H1 (cell line): ENCODE measurements around the gene TMEM185A. TPM values are rescaled to one million over a fixed set of nuclear protein-coding genes. Genes with fewer than 3 reads are reported as not detected.
"Not testable (repeated sequence)": the region's sequence is repeated elsewhere in the genome, so short reads cannot be mapped to it uniquely, and the experiment has no call there.

ENCODE experiments used
- CTCF ChIA-PET: fragments of 300-600 bp; sonication (Branson Sonifier 250); formaldehyde crosslinking; loops from one replicate; lab custom pipeline; 2021; ENCODE audit not compliant: partially characterized antibody; lab: Charles Lee
- POLR2A ChIA-PET: fragments of 300-600 bp; sonication (Branson Sonifier 250); formaldehyde crosslinking; loops from one replicate; lab custom pipeline; 2021; ENCODE audit warnings: inconsistent platforms; ENCODE audit not compliant: partially characterized antibody; lab: Charles Lee
- DNase-seq, 2 experiments: peaks; one replicate each; pipeline versions ENCODE4 v3.0.0 to v3.0.0-alpha.2; 2010 to 2022; ENCODE audit warnings: low spot score in 2 of 2, low read depth in 1 of 2, mixed read lengths in 1 of 2
- FAIRE-seq: peaks from 2 replicates; lab custom pipeline; 2011; peaks lifted over from hg19 to GRCh38; lab: Jason Lieb, UNC
- H2AFZ ChIP-seq: 2 replicates; pipeline ENCODE4 v1.8.1; 2012; ENCODE audit warnings: low read length, inconsistent platforms
- H2AK5ac ChIP-seq: 2 replicates; pipeline ENCODE4 v1.6.1; 2013; ENCODE audit warnings: low read depth, low read length
- H2BK120ac ChIP-seq: replicated peaks from 2 replicates; pipeline ENCODE3; 2013; ENCODE audit warnings: low read depth, low read length, inconsistent platforms
- H2BK12ac ChIP-seq: 2 replicates; pipeline ENCODE4 v1.6.1; 2013; ENCODE audit warnings: low read depth, low read length
- H2BK15ac ChIP-seq: 2 replicates; pipeline ENCODE4 v1.6.1; 2013; ENCODE audit warnings: low read length
- H2BK20ac ChIP-seq: 2 replicates; pipeline ENCODE4 v1.6.1; 2013; ENCODE audit warnings: low read length
- H2BK5ac ChIP-seq: 2 replicates; pipeline ENCODE4 v1.6.1; 2013; ENCODE audit warnings: low read depth, low read length
- H3K14ac ChIP-seq: 2 replicates; pipeline ENCODE4 v1.6.1; 2013; ENCODE audit warnings: inconsistent platforms; ENCODE audit not compliant: insufficient read length
- H3K18ac ChIP-seq: 2 replicates; pipeline ENCODE4 v1.6.1; 2013; ENCODE audit warnings: low read length; ENCODE audit errors: extremely low read depth
- H3K23ac ChIP-seq: 2 replicates; pipeline ENCODE4 v1.6.1; 2013; ENCODE audit warnings: inconsistent platforms; ENCODE audit not compliant: insufficient read length
- H3K23me2 ChIP-seq: 2 replicates; pipeline ENCODE4 v1.6.1; 2013; ENCODE audit warnings: low read depth, low read length
- H3K27ac ChIP-seq: 2 replicates; pipeline ENCODE4 v1.6.1; 2011; ENCODE audit warnings: low read depth, low read length, inconsistent platforms
- H3K27me3 ChIP-seq, 4 experiments: replicated peaks in 1 of 4; 1 replicate in 1 of 4; 2 replicates in 3 of 4; pipeline versions ENCODE4 v1.6.1 to v1.8.1; 2011 to 2013; ENCODE audit warnings: low read length in 3 of 4, mild to moderate bottlenecking in 3 of 4, inconsistent platforms in 2 of 4, mixed read lengths in 2 of 4, moderate library complexity in 1 of 4; ENCODE audit not compliant: control insufficient read depth in 3 of 4, insufficient read depth in 3 of 4; ENCODE audit errors: extremely low read depth in 1 of 4
- H3K36me3 ChIP-seq, 4 experiments: 2 replicates each; pipeline versions ENCODE4 v1.6.1 to v1.8.1; 2011 to 2013; ENCODE audit warnings: mild to moderate bottlenecking in 4 of 4, low read length in 3 of 4, moderate library complexity in 2 of 4, control low read depth in 1 of 4, inconsistent platforms in 1 of 4; ENCODE audit not compliant: insufficient read depth in 4 of 4, control insufficient read depth in 2 of 4
- H3K4ac ChIP-seq: replicated peaks from 2 replicates; pipeline ENCODE3; 2013; ENCODE audit warnings: low read length, low read depth, mixed read lengths, inconsistent platforms; ENCODE audit not compliant: insufficient read length
- H3K4me1 ChIP-seq, 4 experiments: replicated peaks in 1 of 4; 1 replicate in 1 of 4; 2 replicates in 3 of 4; pipeline versions ENCODE4 v1.6.1 to v1.8.1; 2011 to 2013; ENCODE audit warnings: low read length in 3 of 4, inconsistent platforms in 2 of 4, mixed read lengths in 1 of 4; ENCODE audit not compliant: insufficient read depth in 4 of 4, control insufficient read depth in 3 of 4
- H3K4me2 ChIP-seq, 2 experiments: 2 replicates each; pipeline versions ENCODE4 v1.6.1 to v1.8.1; 2011 to 2013; ENCODE audit warnings: low read depth in 2 of 2, low read length in 2 of 2, control low read depth in 1 of 2, inconsistent platforms in 1 of 2, mild to moderate bottlenecking in 1 of 2; ENCODE audit not compliant: insufficient read depth in 1 of 2
- H3K4me3 ChIP-seq, 4 experiments: fragments of 200-600, 300-600 bp in 1 of 4; sonication (generic), shearing (Covaris generic), sonication (Bioruptor Twin) in 1 of 4; 2 replicates each; pipeline versions ENCODE4 v1.5.1 to v1.8.1; 2011 to 2016; ENCODE audit warnings: low read length in 4 of 4, low read depth in 3 of 4, control low read depth in 2 of 4, inconsistent platforms in 2 of 4, mild to moderate bottlenecking in 2 of 4, mixed read lengths in 1 of 4, moderate library complexity in 1 of 4; ENCODE audit not compliant: insufficient read depth in 2 of 4; ENCODE audit errors: extremely low read depth in 1 of 4
- H3K56ac ChIP-seq: replicated peaks from 2 replicates; pipeline ENCODE3; 2013; ENCODE audit warnings: low read depth, mild to moderate bottlenecking, mixed read lengths, low read length, inconsistent platforms; ENCODE audit not compliant: insufficient read length
- H3K79me1 ChIP-seq: 2 replicates; pipeline ENCODE4 v1.6.1; 2013; ENCODE audit warnings: low read depth, low read length, control low read depth
- H3K79me2 ChIP-seq, 2 experiments: 2 replicates each; pipeline versions ENCODE4 v1.6.1 to v1.8.1; 2012 to 2013; ENCODE audit warnings: low read length in 2 of 2, mild to moderate bottlenecking in 2 of 2, inconsistent platforms in 1 of 2; ENCODE audit not compliant: insufficient read depth in 2 of 2, control insufficient read depth in 1 of 2
- H3K9ac ChIP-seq, 4 experiments: replicated peaks in 1 of 4; 1 replicate in 1 of 4; 2 replicates in 3 of 4; pipeline versions ENCODE4 v1.6.1 to v1.8.1; 2011 to 2013; ENCODE audit warnings: low read depth in 3 of 4, low read length in 3 of 4, control low read depth in 2 of 4, mild to moderate bottlenecking in 2 of 4, moderate library complexity in 2 of 4, inconsistent platforms in 1 of 4; ENCODE audit errors: extremely low read depth in 1 of 4
- H3K9me3 ChIP-seq, 2 experiments: 2 replicates each; pipeline versions ENCODE4 v1.6.1 to v1.8.1; 2012 to 2013; ENCODE audit warnings: mild to moderate bottlenecking in 2 of 2, moderate library complexity in 2 of 2, control low read depth in 1 of 2, inconsistent platforms in 1 of 2, low read depth in 1 of 2, low read length in 1 of 2, mixed read lengths in 1 of 2; ENCODE audit not compliant: insufficient read depth in 2 of 2
- H4K20me1 ChIP-seq, 2 experiments: replicated peaks in 1 of 2; 2 replicates each; pipeline versions ENCODE3 to v1.8.1; 2011 to 2013; ENCODE audit warnings: inconsistent platforms in 2 of 2, low read length in 2 of 2, mild to moderate bottlenecking in 1 of 2; ENCODE audit not compliant: insufficient read depth in 2 of 2, control insufficient read depth in 1 of 2
- H4K5ac ChIP-seq: 2 replicates; pipeline ENCODE4 v1.6.1; 2013; ENCODE audit warnings: low read length, low read depth, mixed read lengths, inconsistent platforms; ENCODE audit not compliant: insufficient read length
- H4K8ac ChIP-seq: 2 replicates; pipeline ENCODE4 v1.8.0; 2013; ENCODE audit warnings: mild to moderate bottlenecking, moderate library complexity, low read length, inconsistent platforms; ENCODE audit not compliant: insufficient read depth; ENCODE audit errors: extremely low read depth
- H4K91ac ChIP-seq: replicated peaks from 2 replicates; pipeline ENCODE3; 2013; ENCODE audit warnings: low read length, mixed read lengths, inconsistent platforms; ENCODE audit not compliant: insufficient read length
- SRF ChIP-seq: IDR thresholded peaks from 2 replicates; pipeline ENCODE4 v1.6.1; 2011; ENCODE audit warnings: mild to moderate bottlenecking, low read depth, low read length, moderate library complexity
- TCF12 ChIP-seq: IDR thresholded peaks from 2 replicates; pipeline ENCODE4 v1.6.1; 2011; ENCODE audit warnings: low read depth, mild to moderate bottlenecking, low read length
- TEAD4 ChIP-seq: IDR thresholded peaks from 2 replicates; pipeline ENCODE4 v1.6.1; 2012; ENCODE audit warnings: low read depth, low read length, inconsistent platforms, mixed read lengths
- WGBS, 2 experiments: shearing (Covaris generic) in 1 of 2; methylation state at CpG; one replicate each; pipeline versions ENCODE4 v1.1.6 to v1.1.7; 2013 to 2015; ENCODE audit warnings: low lambda C conversion rate in 2 of 2, mixed read lengths in 2 of 2, inconsistent platforms in 1 of 2, low coverage in 1 of 2, missing lambda C conversion rate in 1 of 2; ENCODE audit not compliant: insufficient replicate concordance in 2 of 2, insufficient coverage in 1 of 2, insufficient read length in 1 of 2; ENCODE audit errors: extremely low coverage in 1 of 2, missing lambda C conversion rate in 1 of 2; 5-methylcytosine and 5-hydroxymethylcytosine counted together
- polyA plus RNA-seq, 7 experiments: library from polyadenylated mRNA; depleted of rRNA in 3 of 7; stranded (reverse) in 5 of 7; unstranded in 2 of 7; fragments of >200 nt in 5 of 7; fragments of 200-250 nt in 2 of 7; gene quantifications; 1 replicate in 5 of 7; 2 replicates in 1 of 7; 4 replicates in 1 of 7; pipeline versions ENCODE4 v1.2.1 to v1.2.3, GENCODE V29; 2011 to 2013; ENCODE audit warnings: missing spikeins in 2 of 7, mixed read lengths in 2 of 7
- total RNA-seq: library from RNA; stranded (reverse); fragmentation: NEBNext Ultra II Directional; extraction: Animal tissue kit (Norgen Biotek cat#: 25700); gene quantifications from 2 replicates; pipeline ENCODE4 v1.2.1, GENCODE V29; 2021
- TF ChIP-seq, protein P1 (sequence below): IDR thresholded peaks from 2 replicates; pipeline ENCODE4 v1.6.1; 2012; ENCODE audit warnings: low read length, inconsistent platforms

The TMEM185A gene
- total and polyA plus RNA-seq, 2 of the 8 experiments (the other 6 are each of a cell fraction or from before 2014, with no cell fraction given) = 15.0 to 26.5 TPM

DNA sequence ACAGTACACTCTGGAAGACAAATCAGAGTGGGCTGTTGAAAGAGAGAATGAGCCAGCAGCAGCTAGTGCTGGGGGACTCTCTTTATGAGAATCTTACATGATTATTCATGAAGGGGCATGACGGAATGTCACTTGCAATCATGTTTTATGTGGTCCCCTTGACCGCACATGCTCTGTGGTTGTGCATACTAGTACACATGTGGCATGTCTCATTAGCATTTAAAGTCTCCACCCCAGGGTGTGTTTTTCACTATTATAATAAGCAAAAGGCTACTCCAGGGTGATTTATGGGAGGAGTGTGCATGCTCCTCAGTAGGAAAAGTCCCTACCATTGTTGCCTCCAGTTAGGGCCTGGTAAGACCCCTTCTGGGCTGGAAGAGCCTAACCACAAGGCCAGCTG is 49.6 kb upstream of the TMEM185A start (continued):
- TF ChIP-seq SRF = no peak
- TF ChIP-seq, protein P1, sequence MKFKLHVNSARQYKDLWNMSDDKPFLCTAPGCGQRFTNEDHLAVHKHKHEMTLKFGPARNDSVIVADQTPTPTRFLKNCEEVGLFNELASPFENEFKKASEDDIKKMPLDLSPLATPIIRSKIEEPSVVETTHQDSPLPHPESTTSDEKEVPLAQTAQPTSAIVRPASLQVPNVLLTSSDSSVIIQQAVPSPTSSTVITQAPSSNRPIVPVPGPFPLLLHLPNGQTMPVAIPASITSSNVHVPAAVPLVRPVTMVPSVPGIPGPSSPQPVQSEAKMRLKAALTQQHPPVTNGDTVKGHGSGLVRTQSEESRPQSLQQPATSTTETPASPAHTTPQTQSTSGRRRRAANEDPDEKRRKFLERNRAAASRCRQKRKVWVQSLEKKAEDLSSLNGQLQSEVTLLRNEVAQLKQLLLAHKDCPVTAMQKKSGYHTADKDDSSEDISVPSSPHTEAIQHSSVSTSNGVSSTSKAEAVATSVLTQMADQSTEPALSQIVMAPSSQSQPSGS = no peak
- TF ChIP-seq TEAD4 = no peak
- no peak for TF ChIP-seq TCF12

DNA sequence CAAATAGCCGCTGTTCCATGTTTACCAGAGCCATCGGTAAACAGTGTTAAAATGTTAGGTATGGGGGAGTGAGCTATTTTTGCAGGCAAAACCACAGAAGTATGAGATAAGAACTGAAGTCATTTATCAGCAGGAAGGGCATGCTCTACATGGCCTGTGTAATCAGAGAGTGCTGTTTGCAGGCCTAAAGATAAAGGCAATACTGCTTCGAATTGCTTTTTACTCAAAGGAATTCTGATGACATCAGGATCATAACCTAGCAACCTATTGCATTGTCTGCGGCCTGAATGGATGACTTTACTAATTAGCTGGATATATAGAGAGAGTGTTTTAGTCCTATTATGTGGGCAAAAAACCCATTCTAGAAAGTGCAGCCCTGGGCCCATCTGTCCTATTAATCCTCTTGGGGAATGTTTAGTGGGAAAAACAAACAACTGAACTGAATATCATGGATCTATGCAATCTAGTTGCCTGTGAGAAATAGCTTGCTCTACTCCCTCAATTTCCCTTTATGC is 47.6 kb upstream of the TMEM185A start:
- H2BK12ac ChIP-seq, FAIRE-seq, H4K8ac ChIP-seq, H3K4ac ChIP-seq, H3K14ac ChIP-seq, H3K4me2 ChIP-seq, H3K27me3 ChIP-seq, H3K4me3 ChIP-seq, H2AFZ ChIP-seq, H4K5ac ChIP-seq, H2AK5ac ChIP-seq, H2BK5ac ChIP-seq, H3K79me2 ChIP-seq, H2BK20ac ChIP-seq, H2BK120ac ChIP-seq, DNase-seq, H3K36me3 ChIP-seq, H3K56ac ChIP-seq, H3K27ac ChIP-seq, POLR2A ChIA-PET, H4K91ac ChIP-seq, H3K23me2 ChIP-seq, H2BK15ac ChIP-seq, H4K20me1 ChIP-seq, H3K79me1 ChIP-seq, H3K23ac ChIP-seq, H3K18ac ChIP-seq, H3K9me3 ChIP-seq, CTCF ChIA-PET, H3K9ac ChIP-seq: not testable (repeated sequence)
- WGBS, 2 experiments = no CpG with 5 or more reads among the region's 4 CpGs
- peaks cover 0 to 13% (median 6%) of the 10 kb centered on the region in 4 experiments; a peak in 4 of 7 replicates for H3K4me1 ChIP-seq
